ENCODE data around the gene ANKRD65. TPM values are rescaled to one million over a fixed set of nuclear protein-coding genes. Genes with fewer than 3 reads are reported as not detected.

The ANKRD65 gene
- total RNA-seq, 1 experiment from 2014 or later, result not detected

DNA sequence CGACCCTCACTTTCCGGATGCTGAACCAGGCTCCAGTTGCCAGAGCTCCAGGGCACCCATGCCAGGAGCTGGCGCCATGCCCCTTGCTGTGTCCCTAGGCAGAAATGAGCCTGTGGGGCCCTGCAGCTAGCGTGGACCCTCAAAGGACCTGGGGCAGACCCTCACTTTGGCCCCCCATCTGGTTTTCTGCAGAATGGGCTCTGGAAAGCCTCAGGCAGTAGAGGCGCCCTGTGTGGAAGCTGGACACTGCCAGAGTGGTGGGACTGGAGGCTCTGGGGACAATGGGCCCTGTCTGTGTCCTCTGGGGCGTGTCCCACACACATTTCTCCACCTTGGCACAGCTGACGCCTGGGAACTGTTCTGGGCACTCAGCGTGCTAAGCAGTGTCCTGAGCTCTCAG is 39.8 kb downstream of the ANKRD65 start:
- no peak overlapping the region for H3K4me3 ChIP-seq (replicated peaks in 1 of 2; ENCODE audit: low read depth in 1 of 2, low read length in 2 of 2)
- ATAC-seq, result no peak
- ChIA-PET POLR2A (interaction anchor here (0.6 kb wide), 1 partner anchor 19 kb away, joined by 3 read pairs; no protein-coding TSS in a partner anchor), CTCF (no interaction called here), RAD21 (ENCODE audit: low non-redundant PET in 1 of 2, low total read pairs in 2 of 2, uncharacterized antibody in 2 of 2, unreplicated experiment in 2 of 2) (interaction anchor here in 1 of 2 experiments (0.7 kb wide), 1 partner anchor 124 kb away, joined by 3 read pairs; no protein-coding TSS in a partner anchor)
- H3K4me1 ChIP-seq (ENCODE audit: control insufficient read depth in 1 of 2, insufficient read depth in 2 of 2, low read length in 2 of 2), result peaks cover 5 to 6% of the 10 kb centered on the region in 2 experiments; a peak in 3 of 4 replicates
- H3K9ac ChIP-seq (ENCODE audit: low read length), result no peak overlapping the region
- no peak for DNase-seq (ENCODE audit: low read depth, low spot score)
- H3K36me3 ChIP-seq (ENCODE audit: control insufficient read depth in 1 of 2, insufficient read depth in 2 of 2, low read length in 2 of 2), result peaks cover 5 to 7% of the 10 kb centered on the region in 2 experiments; a peak in 3 of 4 replicates
- no peaks in the 10 kb centered on the region for H3K79me2 ChIP-seq (ENCODE audit: insufficient read depth, low read length)
- no TSS peak for BruUV-seq (replicated peaks)
- H3K9me2 ChIP-seq (ENCODE audit: insufficient read depth), result no peaks in the 10 kb centered on the region
- no peak overlapping the region for H3K4me2 ChIP-seq (ENCODE audit: low read length)
- H3K27me3 ChIP-seq (ENCODE audit: insufficient read depth, low read length), result no peaks in the 10 kb centered on the region
- intact Hi-C loops (cut with micrococcal nuclease), result no loop called here
- H3K27ac ChIP-seq (ENCODE audit: low read depth, low read length), result no peak overlapping the region
- TF ChIP-seq POLR2A (IDR thresholded peaks at IDR 0.05; ENCODE audit: borderline replicate concordance, extremely low read depth, insufficient read depth, insufficient read length), result no peak
- no peak for TF ChIP-seq RAD21 (IDR thresholded peaks at IDR 0.05; ENCODE audit: low read depth)
- TF ChIP-seq ZFX (IDR thresholded peaks at IDR 0.05), result no peak
- TF ChIP-seq, protein P1, sequence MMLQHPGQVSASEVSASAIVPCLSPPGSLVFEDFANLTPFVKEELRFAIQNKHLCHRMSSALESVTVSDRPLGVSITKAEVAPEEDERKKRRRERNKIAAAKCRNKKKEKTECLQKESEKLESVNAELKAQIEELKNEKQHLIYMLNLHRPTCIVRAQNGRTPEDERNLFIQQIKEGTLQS (IDR thresholded peaks at IDR 0.05), result no peak
- TF ChIP-seq, protein P2, sequence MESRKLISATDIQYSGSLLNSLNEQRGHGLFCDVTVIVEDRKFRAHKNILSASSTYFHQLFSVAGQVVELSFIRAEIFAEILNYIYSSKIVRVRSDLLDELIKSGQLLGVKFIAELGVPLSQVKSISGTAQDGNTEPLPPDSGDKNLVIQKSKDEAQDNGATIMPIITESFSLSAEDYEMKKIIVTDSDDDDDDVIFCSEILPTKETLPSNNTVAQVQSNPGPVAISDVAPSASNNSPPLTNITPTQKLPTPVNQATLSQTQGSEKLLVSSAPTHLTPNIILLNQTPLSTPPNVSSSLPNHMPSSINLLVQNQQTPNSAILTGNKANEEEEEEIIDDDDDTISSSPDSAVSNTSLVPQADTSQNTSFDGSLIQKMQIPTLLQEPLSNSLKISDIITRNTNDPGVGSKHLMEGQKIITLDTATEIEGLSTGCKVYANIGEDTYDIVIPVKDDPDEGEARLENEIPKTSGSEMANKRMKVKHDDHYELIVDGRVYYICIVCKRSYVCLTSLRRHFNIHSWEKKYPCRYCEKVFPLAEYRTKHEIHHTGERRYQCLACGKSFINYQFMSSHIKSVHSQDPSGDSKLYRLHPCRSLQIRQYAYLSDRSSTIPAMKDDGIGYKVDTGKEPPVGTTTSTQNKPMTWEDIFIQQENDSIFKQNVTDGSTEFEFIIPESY (IDR thresholded peaks at IDR 0.05; ENCODE audit: extremely low read depth, insufficient replicate concordance, low read length), result no peak
- no peak for TF ChIP-seq CBX3 (IDR thresholded peaks at IDR 0.05; ENCODE audit: low read depth)
- no peak for TF ChIP-seq EGR1 (IDR thresholded peaks at IDR 0.05; ENCODE audit: low read depth)
- no peak for TF ChIP-seq SP1 (IDR thresholded peaks at IDR 0.05; ENCODE audit: low read depth)
- no peak for TF ChIP-seq FOSL1 (IDR thresholded peaks at IDR 0.05; ENCODE audit: low read depth)
- TF ChIP-seq TCF7L2 (IDR thresholded peaks at IDR 0.05; ENCODE audit: borderline replicate concordance, extremely low read depth, insufficient read depth, insufficient read length), result no peak
- TF ChIP-seq CEBPB (IDR thresholded peaks at IDR 0.05; ENCODE audit: low read depth), result no peak
- TF ChIP-seq YY1 (IDR thresholded peaks at IDR 0.05; ENCODE audit: extremely low read depth, insufficient replicate concordance, low read depth, low read length), result no peak
- no peak overlapping the region for H2AFZ ChIP-seq (ENCODE audit: low read depth, low read length, poor library complexity, severe bottlenecking)
- H4K20me1 ChIP-seq (ENCODE audit: insufficient read depth), result no peaks in the 10 kb centered on the region
- no peaks in the 10 kb centered on the region for H3K9me3 ChIP-seq (ENCODE audit: control insufficient read depth in 1 of 2, insufficient read depth in 1 of 2, low read depth in 1 of 2, low read length in 2 of 2)
